ENCODE results near the gene MYL3. TPM values are rescaled to one million over a fixed set of nuclear protein-coding genes. Genes with fewer than 3 reads are reported as not detected.

Gene MYL3
- total and polyA plus RNA-seq, 2 of the 4 experiments (the other 2 are of a cell fraction), result 0.09 TPM; not detected in 1

- dilution Hi-C loops (cut with HindIII; ENCODE audit: low sequenced_read_pairs, unreplicated experiment) (no loop called here), in situ Hi-C loops (cut with MboI; ENCODE audit: low sequenced_read_pairs) (no loop called here), intact Hi-C loops (cut with micrococcal nuclease) (no loop called here)
- Histone ChIP-seq H3K4ac (ENCODE audit: low read depth, low read length) (no peak overlapping the region), H2AK9ac (replicated peaks; ENCODE audit: low read depth, low read length, poor library complexity) (no peak overlapping the region), H3K4me2 (ENCODE audit: low read depth, low read length) (no peak overlapping the region), H2AFZ (replicated peaks; ENCODE audit: low read length, poor library complexity) (no peak overlapping the region), H3K9ac (ENCODE audit: low read depth, low read length) (no peak overlapping the region), H3K4me1 (ENCODE audit: control insufficient read depth, insufficient read depth, low read length) (no peaks in the 10 kb centered on the region), H3K79me1 (ENCODE audit: low read depth in 1 of 2, low read length in 2 of 2) (no peaks in the 10 kb centered on the region), H2BK15ac (ENCODE audit: low read depth, low read length) (no peak overlapping the region), H3K36me3 (ENCODE audit: control insufficient read depth, insufficient read depth, low read length) (no peaks in the 10 kb centered on the region), H3K4me3 (ENCODE audit: insufficient read depth, low read depth, low read length) (no peak overlapping the region), H4K5ac (ENCODE audit: low read depth, low read length) (no peak overlapping the region), H3K27ac (ENCODE audit: insufficient read depth, low read length) (no peak overlapping the region), H3K14ac (replicated peaks; ENCODE audit: low read depth, low read length) (no peak overlapping the region), H2BK20ac (ENCODE audit: low read depth, low read length) (no peak overlapping the region), H4K20me1 (ENCODE audit: insufficient read depth, low read length) (no peaks in the 10 kb centered on the region), H3K18ac (ENCODE audit: low read depth, low read length) (no peak overlapping the region), H3K27me3 (ENCODE audit: control insufficient read depth, insufficient read depth, low read length) (peaks cover 7% of the 10 kb centered on the region; the same call in 1 of the 2 replicates), H3K56ac (ENCODE audit: extremely low read depth, insufficient read depth, low read length) (no peak overlapping the region), H4K91ac (ENCODE audit: insufficient read depth, low read depth, low read length) (no peak overlapping the region), H3K9me3 (ENCODE audit: control insufficient read depth, insufficient read depth, low read length) (no peaks in the 10 kb centered on the region), H3K9me1 (ENCODE audit: insufficient read depth, low read length) (peaks cover 4% of the 10 kb centered on the region; the same call in 1 of the 2 replicates), H4K8ac (ENCODE audit: low read depth in 2 of 2, low read length in 2 of 2) (no peak overlapping the region), H2AK5ac (ENCODE audit: low read depth, low read length) (no peak overlapping the region), H2BK5ac (ENCODE audit: low read depth, low read length, poor library complexity, severe bottlenecking) (no peak overlapping the region), H2BK120ac (ENCODE audit: low read depth, low read length) (no peak overlapping the region), H3K23ac (ENCODE audit: low read depth, low read length) (no peak overlapping the region)
- ATAC-seq (ENCODE audit: low read depth) (no peak), DNase-seq (no peak)
- ChIA-PET CTCF (no interaction called here), POLR2A (ENCODE audit: unreplicated experiment) (no interaction called here)
- no TSS peak for BruUV-seq (replicated peaks)
- TF ChIP-seq POLR2A (IDR thresholded peaks at IDR 0.05; ENCODE audit: low read depth, low read length), result no peak
- TF ChIP-seq CHD1 (IDR thresholded peaks at IDR 0.05; ENCODE audit: low read depth, low read length), result no peak
- TF ChIP-seq RFX5 (IDR thresholded peaks at IDR 0.05; ENCODE audit: low read depth, low read length), result no peak
- TF ChIP-seq RCOR1 (IDR thresholded peaks at IDR 0.05; ENCODE audit: insufficient replicate concordance, low read length), result no peak
- TF ChIP-seq MAFK (IDR thresholded peaks at IDR 0.05; ENCODE audit: low read depth, low read length), result no peak
- TF ChIP-seq, protein P1, sequence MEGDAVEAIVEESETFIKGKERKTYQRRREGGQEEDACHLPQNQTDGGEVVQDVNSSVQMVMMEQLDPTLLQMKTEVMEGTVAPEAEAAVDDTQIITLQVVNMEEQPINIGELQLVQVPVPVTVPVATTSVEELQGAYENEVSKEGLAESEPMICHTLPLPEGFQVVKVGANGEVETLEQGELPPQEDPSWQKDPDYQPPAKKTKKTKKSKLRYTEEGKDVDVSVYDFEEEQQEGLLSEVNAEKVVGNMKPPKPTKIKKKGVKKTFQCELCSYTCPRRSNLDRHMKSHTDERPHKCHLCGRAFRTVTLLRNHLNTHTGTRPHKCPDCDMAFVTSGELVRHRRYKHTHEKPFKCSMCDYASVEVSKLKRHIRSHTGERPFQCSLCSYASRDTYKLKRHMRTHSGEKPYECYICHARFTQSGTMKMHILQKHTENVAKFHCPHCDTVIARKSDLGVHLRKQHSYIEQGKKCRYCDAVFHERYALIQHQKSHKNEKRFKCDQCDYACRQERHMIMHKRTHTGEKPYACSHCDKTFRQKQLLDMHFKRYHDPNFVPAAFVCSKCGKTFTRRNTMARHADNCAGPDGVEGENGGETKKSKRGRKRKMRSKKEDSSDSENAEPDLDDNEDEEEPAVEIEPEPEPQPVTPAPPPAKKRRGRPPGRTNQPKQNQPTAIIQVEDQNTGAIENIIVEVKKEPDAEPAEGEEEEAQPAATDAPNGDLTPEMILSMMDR (conservative IDR thresholded peaks at IDR 0.05; ENCODE audit: low read depth, low read length), result no peak
- TF ChIP-seq RAD21 (IDR thresholded peaks at IDR 0.05; ENCODE audit: low read length), result no peak
- no peak for TF ChIP-seq USF2 (IDR thresholded peaks at IDR 0.05; ENCODE audit: low read depth, low read length)
- TF ChIP-seq ELK1 (IDR thresholded peaks at IDR 0.05; ENCODE audit: borderline replicate concordance, low read depth, low read length), result no peak
- TF ChIP-seq SMC3 (IDR thresholded peaks at IDR 0.05; ENCODE audit: low read depth, low read length), result no peak
- no peak for TF ChIP-seq CEBPB (IDR thresholded peaks at IDR 0.05; ENCODE audit: low read depth, low read length)
- TF ChIP-seq MXI1 (IDR thresholded peaks at IDR 0.05; ENCODE audit: borderline replicate concordance, low read depth, low read length), result no peak
- TF ChIP-seq MAZ (IDR thresholded peaks at IDR 0.05; ENCODE audit: borderline replicate concordance, low read depth, low read length), result no peak
- TF ChIP-seq BHLHE40 (IDR thresholded peaks at IDR 0.05; ENCODE audit: low read depth, low read length), result no peak
- no CpG with 5 or more reads among the region's 3 CpGs for WGBS, 2 experiments (ENCODE audit: extremely low coverage in 2 of 2, insufficient read length in 1 of 2)
Observed at GRCh38 chr3:46901061-46901460, 37.8 kb upstream of the MYL3 start.
